HG03097 (cell line): Measurements from ENCODE around the gene ATP6V1C2.
A peak's percentile ranks its signal among the peaks of the same experiment; 100 is the strongest.
"Not testable (repeated sequence)": the region's sequence is repeated elsewhere in the genome, so short reads cannot be mapped to it uniquely, and the experiment has no call there.

Experiments used
- ATAC-seq: cut with Tn5 transposase; IDR thresholded peaks from one replicate; pipeline ENCODE4 v1.9.1; 2021; ENCODE audit not compliant: unreplicated experiment, low FRiP score

The ATP6V1C2 gene

GRCh38 chr2:10811517-10811916 is 90.1 kb downstream of the ATP6V1C2 start:
- no peak for ATAC-seq

GRCh38 chr2:10812362-10813162 is 91.1 kb downstream of the ATP6V1C2 start, which contains the start of gene PDIA6:
PDIA6 (minus strand) TSS chr2:10812785; CDS start chr2:10812696, 89 bp downstream.
- ATAC-seq = peak; percentile 85

DNA sequence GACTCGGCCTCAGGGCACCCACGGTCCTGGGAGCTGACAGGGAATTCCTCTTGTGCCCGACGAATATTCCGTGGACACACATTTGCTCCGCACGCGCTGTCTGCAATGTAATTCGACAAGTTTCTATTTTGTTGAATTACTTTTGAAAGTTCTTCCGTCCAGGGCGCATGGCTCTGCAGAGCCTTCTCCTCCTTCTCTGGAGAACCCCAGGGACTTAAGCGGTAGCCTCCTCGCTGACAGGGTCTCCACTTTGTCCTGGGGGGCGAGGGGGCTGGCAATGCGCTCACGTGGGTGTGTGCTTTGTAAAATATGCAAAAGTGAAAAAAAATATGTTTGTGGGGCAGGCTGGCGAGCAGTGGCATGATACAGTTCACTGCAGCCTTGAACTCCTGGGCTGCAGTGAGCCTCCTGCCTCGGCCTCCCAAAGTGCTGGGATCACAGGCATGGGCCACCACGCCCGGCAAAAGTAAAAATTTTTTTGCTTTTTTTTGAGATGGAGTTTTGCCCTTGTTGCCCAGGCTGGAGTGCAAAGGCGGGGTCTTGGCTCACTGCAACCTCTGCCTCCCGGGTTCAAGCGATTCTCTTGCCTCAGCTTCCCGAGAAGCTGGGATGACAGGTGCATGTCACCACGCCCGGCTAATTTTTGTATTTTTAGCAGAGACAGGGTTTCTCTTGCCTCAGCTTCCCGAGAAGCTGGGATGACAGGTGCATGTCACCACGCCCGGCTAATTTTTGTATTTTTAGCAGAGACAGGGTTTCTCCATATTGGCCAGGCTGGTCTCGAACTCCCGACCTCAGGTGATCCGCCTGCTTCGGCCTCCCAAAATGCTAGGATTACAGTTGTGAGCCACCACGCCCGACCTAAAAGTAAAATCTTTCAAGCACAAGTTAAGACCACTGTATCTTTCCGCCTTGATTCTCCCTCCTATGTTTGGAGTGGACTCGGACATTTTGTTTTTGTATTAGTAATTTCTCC is 92.0 kb downstream of the ATP6V1C2 start:
- ATAC-seq = not testable (repeated sequence)

DNA sequence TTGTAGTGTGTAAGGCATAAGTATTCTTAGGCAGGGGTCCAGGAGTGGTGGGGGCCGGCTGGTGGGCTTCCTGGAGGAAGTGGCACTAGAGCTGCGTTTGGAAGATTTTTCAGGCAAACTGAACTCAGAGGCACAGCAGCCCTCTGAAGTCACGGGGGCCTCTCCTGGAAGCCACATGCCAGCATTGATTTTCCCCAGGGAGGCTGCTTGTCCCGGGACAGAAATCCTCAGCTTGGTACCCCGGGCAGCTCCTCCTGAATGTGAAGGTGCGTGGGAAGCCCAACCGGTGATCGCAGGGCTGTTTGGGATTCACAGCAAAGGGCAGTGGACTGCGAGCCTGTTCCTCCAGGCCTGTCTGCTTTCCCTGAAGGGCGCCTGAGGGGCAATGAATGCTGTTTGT is 92.7 kb downstream of the ATP6V1C2 start:
- ATAC-seq = no peak

- ATAC-seq = no peak
Measured at GRCh38 chr2:10814571-10815331, 93.3 kb downstream of the ATP6V1C2 start.

- no peak for ATAC-seq
Measured at GRCh38 chr2:10817413-10817812, 96.0 kb downstream of the ATP6V1C2 start.

- ATAC-seq = not testable (repeated sequence)
Measured at GRCh38 chr2:10818305-10818704, 96.9 kb downstream of the ATP6V1C2 start.

GRCh38 chr2:10818984-10819383 is 97.6 kb downstream of the ATP6V1C2 start:
- no peak for ATAC-seq

GRCh38 chr2:10819714-10820314 is 98.4 kb downstream of the ATP6V1C2 start:
- no peak for ATAC-seq

DNA sequence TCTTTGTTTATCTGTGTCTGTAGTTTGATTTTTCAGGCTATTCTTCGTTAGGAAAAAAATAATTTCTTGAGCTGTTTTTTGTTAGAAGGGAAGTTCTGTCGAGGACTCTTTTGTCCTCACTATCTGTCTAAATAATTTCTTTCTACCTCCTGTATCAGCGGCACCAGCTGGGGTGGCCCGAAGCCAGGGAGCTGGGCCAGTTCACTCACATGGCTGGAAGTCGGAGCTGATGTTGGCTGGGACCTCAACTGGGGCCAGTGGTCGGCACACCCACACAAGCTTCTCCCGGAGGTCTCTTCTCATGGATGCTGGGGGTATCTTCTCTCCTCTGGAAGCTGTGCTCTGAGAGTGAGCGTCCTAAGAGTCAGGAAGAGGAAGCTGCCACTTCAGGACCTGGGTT is 99.1 kb downstream of the ATP6V1C2 start:
- no peak for ATAC-seq

DNA sequence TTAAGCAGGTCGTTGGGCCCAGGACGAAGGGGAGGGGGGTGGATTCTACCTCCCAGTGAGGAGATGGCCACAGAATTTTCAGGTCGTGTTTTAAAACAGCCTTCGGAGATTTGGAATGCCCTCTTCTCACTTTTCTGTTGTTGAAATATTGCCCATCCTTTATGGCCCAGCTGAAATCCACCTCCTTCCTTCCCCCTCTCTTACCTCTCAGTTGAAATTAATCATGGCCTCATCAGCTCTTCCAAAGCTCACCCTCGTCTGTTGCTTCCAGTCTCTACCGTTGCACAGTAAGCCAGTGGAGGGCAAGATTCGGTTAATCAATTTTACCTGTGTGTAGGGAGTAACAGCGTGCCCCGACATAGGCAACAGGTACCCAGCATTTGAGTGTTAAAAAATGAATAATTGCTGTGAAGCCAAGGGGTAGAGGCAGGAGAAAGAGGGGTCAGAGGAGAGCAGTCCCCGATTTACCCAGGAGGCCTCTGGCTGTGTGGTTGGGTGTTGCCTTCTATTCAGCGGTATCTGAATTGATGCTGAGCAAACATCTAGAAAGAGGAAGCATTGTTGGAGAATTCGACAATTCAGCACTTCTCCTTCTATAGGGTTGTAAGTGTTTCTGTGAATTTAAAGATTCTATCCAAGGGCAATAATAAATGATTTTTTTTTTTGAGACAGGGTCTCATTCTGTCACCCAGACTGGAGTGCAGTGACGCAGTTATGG is 99.7 kb downstream of the ATP6V1C2 start:
- no peak for ATAC-seq

- ATAC-seq = no peak
Measured at GRCh38 chr2:10824191-10824590, 102.8 kb downstream of the ATP6V1C2 start.

- no peak for ATAC-seq
Measured at GRCh38 chr2:10826026-10826425, 104.6 kb downstream of the ATP6V1C2 start.

GRCh38 chr2:10826625-10827024 is 105.2 kb downstream of the ATP6V1C2 start:
- no peak for ATAC-seq

DNA sequence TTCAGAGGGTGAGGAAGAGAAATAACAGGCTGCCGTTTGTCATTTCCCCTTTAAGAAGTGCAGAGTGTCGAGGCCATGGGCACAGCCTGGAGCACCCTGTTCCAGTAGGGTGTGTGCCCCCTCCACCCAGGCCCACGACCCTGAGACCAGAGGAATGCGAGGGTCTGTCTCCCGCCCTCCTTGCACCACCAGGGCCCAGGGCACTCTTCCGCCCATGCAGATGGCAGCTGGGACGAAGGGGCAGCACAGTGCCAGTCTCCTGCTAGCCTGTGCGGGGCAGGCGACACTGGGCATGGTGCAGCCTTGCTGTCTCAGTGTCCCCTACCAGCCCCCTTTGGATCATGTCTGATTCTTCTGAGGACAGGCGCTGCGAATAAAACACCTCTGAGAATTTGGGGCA is 106.9 kb downstream of the ATP6V1C2 start:
- ATAC-seq = no peak

DNA sequence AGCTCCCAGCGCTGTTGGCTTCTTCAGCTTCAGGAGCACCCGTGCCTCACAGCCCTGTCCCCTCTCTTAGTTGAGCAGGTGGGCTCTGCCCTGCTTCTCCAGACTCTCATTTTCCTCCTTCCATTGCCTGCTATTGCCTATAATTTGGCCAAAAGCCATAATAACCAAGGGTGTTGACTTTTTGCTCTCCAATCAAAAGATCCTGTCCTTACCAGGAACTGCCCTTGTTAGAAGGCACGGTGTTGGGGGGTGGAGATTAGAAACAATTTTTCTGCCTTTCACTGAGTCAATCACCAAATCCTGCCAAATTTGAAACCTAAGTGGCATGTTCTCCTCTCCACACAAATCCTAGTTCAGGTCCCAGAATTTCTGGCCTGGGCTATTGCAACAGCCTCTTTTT is 107.9 kb downstream of the ATP6V1C2 start:
- no peak for ATAC-seq

- ATAC-seq = no peak
Measured at GRCh38 chr2:10830203-10830602, 108.8 kb downstream of the ATP6V1C2 start.

GRCh38 chr2:10830641-10831399 is 109.4 kb downstream of the ATP6V1C2 start:
- ATAC-seq = no peak
